Cardiac septum (tissue), 1 donor: ENCODE data around the gene NFATC1. TPM values are rescaled to one million over a fixed set of nuclear protein-coding genes. Genes with fewer than 3 reads are reported as not detected.

Source experiments
- DNase-seq: peaks from one replicate; pipeline ENCODE4 v3.0.0-alpha.2; 2020; ENCODE audit warnings: low spot score
- intact Hi-C: fragments of 100-400 bp; cut with DNase I; formaldehyde crosslinking; loops from one replicate; pipeline ENCODE4 v1.14.0; 2022
- total RNA-seq: library from RNA; stranded (reverse); fragmentation: NEBNext Ultra II Directional; extraction: Animal tissue kit (Norgen Biotek cat#: 25700); gene quantifications from one replicate; pipeline ENCODE4 v1.2.1, GENCODE V29; 2021
- donor health status: DM: no; HTN: no; CAD: no.

NFATC1 gene
- total RNA-seq, 1 donor from 2014 or later: 16.4 TPM

- DNase-seq: no peak
- intact Hi-C loops: no loop called here
Measured at GRCh38 chr18:79567481-79568147, 171.9 kb downstream of the NFATC1 start.

- DNase-seq: peak; percentile 63
- intact Hi-C loops: no loop called here
Measured at GRCh38 chr18:79568543-79569205, 172.9 kb downstream of the NFATC1 start.

GRCh38 chr18:79569720-79570119 is 174.0 kb downstream of the NFATC1 start:
- intact Hi-C loops: no loop called here
- peak; percentile 27 for DNase-seq

- peak; percentile 61 for DNase-seq
- intact Hi-C loops: no loop called here
Measured at GRCh38 chr18:79570266-79571201, 174.8 kb downstream of the NFATC1 start.

- intact Hi-C loops: no loop called here
- peak; percentile 74 for DNase-seq
Measured at GRCh38 chr18:79571211-79572092, 175.7 kb downstream of the NFATC1 start.

- DNase-seq: peak; percentile 65
- intact Hi-C loops: no loop called here
Measured at GRCh38 chr18:79572093-79572780, 176.5 kb downstream of the NFATC1 start.

- intact Hi-C loops: no loop called here
- DNase-seq: no peak
Measured at GRCh38 chr18:79572848-79573451, 177.2 kb downstream of the NFATC1 start.

GRCh38 chr18:79573921-79574491 is 178.3 kb downstream of the NFATC1 start:
- peak; percentile 72 for DNase-seq
- intact Hi-C loops: no loop called here

- DNase-seq: peak; percentile 51
- intact Hi-C loops: no loop called here
Measured at GRCh38 chr18:79574938-79575525, 179.3 kb downstream of the NFATC1 start.

GRCh38 chr18:79575891-79576685 is 180.4 kb downstream of the NFATC1 start:
- intact Hi-C loops: no loop called here
- DNase-seq: peak; percentile 78

GRCh38 chr18:79576686-79577351 is 181.1 kb downstream of the NFATC1 start:
- intact Hi-C loops: no loop called here

GRCh38 chr18:79577451-79578395 is 182.0 kb downstream of the NFATC1 start:
- peak; percentile 74 for DNase-seq
- intact Hi-C loops: no loop called here

More at GRCh38 chr18:79576686-79577351, 181.1 kb downstream of the NFATC1 start:
- peak; percentile 86 for DNase-seq

GRCh38 chr18:79578396-79579260 is 182.9 kb downstream of the NFATC1 start:
- DNase-seq: peak; percentile 61
- intact Hi-C loops: no loop called here
